ENCODE results near the gene ID3.
"Not testable (repeated sequence)": the region's sequence is repeated elsewhere in the genome, so short reads cannot be mapped to it uniquely, and the experiment has no call there.

DNA sequence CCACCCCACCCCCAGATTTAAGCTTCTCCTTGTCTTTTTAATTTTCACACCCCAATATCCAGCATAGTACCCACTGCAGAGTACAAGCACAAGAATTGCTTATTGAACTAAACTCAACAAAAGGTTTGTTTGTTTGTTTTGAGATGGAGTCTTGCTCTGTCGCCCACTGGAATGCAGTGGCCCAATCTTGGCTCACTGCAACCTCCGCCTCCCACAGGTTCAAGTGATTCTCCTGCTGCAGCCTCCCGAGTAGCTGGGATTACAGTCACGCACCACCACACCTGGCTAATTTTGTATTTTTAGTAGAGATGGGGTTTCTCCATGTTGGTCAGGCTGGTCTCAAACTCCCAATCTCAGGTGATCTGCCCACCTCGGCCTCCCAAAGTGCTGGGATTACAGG is 16.4 kb downstream of the ID3 start:
- TF ChIP-seq, protein P1, sequence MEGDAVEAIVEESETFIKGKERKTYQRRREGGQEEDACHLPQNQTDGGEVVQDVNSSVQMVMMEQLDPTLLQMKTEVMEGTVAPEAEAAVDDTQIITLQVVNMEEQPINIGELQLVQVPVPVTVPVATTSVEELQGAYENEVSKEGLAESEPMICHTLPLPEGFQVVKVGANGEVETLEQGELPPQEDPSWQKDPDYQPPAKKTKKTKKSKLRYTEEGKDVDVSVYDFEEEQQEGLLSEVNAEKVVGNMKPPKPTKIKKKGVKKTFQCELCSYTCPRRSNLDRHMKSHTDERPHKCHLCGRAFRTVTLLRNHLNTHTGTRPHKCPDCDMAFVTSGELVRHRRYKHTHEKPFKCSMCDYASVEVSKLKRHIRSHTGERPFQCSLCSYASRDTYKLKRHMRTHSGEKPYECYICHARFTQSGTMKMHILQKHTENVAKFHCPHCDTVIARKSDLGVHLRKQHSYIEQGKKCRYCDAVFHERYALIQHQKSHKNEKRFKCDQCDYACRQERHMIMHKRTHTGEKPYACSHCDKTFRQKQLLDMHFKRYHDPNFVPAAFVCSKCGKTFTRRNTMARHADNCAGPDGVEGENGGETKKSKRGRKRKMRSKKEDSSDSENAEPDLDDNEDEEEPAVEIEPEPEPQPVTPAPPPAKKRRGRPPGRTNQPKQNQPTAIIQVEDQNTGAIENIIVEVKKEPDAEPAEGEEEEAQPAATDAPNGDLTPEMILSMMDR (IDR thresholded peaks at IDR 0.05): not testable (repeated sequence)
- TF ChIP-seq EZH2, EZH2phosphoT487 (IDR thresholded peaks at IDR 0.05): not testable (repeated sequence)

Measured in neural progenitor cell (in vitro differentiated cells).